Tracheal epithelial cell (primary cell): Measurements from ENCODE around the gene UBXN4. TPM values are rescaled to one million over a fixed set of nuclear protein-coding genes. Genes with fewer than 3 reads are reported as not detected.

Experiments
- total RNA-seq: library from RNA; depleted of rRNA; stranded (reverse); fragments of >200 nt; gene quantifications from 2 replicates; pipeline ENCODE4 v1.2.1, GENCODE V29; 2014

The UBXN4 gene, protein sequence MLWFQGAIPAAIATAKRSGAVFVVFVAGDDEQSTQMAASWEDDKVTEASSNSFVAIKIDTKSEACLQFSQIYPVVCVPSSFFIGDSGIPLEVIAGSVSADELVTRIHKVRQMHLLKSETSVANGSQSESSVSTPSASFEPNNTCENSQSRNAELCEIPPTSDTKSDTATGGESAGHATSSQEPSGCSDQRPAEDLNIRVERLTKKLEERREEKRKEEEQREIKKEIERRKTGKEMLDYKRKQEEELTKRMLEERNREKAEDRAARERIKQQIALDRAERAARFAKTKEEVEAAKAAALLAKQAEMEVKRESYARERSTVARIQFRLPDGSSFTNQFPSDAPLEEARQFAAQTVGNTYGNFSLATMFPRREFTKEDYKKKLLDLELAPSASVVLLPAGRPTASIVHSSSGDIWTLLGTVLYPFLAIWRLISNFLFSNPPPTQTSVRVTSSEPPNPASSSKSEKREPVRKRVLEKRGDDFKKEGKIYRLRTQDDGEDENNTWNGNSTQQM
- total RNA-seq, result 39.9 and 43.4 TPM in 2 replicates

DNA sequence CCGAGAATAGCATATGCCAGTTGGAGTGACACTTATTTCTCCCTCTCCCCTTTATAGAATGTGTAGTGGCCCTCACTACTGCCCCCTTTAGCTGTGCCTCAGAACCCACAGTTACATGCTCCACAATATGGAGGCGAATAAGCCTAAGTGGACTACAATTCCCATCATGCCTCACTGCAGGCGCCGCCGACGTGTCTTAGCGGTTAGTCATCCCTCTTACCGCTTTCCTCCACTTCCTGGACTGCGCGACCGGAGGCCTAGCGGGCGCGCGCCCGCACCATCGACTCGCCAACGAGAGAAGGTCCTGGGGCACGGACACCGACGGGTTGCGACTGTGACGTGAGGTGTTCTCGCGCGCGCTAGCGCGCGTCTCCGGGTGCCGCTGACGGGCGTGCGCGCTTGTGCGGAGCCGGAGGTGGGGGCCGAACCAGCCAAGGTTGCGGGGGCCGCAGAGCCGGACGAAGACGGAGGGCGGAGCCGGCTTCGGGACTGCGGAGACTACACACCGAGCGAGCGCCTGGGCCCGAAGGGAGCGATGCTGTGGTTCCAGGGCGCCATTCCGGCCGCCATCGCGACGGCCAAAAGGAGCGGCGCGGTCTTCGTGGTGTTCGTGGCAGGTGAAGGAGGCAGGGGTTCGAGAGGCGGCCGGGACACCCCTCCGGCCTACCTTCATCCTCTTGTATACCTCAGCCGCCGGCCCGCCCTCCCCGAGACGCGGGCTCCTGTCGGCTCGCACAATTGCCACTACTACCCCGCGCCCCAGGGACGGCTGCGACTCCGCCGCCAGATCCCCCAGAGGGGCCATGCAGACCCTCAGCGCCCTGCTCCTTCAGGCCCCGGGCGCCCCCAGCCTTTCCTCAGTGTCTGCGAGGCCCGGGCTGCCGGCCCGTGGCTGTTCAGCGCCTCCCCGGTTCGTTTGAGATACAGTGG lies at the start of gene UBXN4:
Gene UBXN4 (plus strand): TSS at position 461 of the 930 bp plus-strand sequence. CDS start 75 bp downstream, at position 536.

Other genes with a start within 250 kb of the UBXN4 start
- 6.3 and 8.3 TPM in 2 replicates for gene ZRANB3, start 210.6 kb upstream of the UBXN4 start, total RNA-seq
- gene R3HDM1, start 210.4 kb upstream of the UBXN4 start, total RNA-seq, result 4.3 and 6.2 TPM in 2 replicates
- not detected in 2 replicates for gene LCT, start 95.3 kb downstream of the UBXN4 start, total RNA-seq
- gene MCM6, start 134.6 kb downstream of the UBXN4 start, total RNA-seq, result 5.1 and 6.0 TPM in 2 replicates
- 119 and 135 TPM in 2 replicates for gene DARS1, start 243.8 kb downstream of the UBXN4 start, total RNA-seq